Activated CD4-positive, alpha-beta T cell treated with anti-CD3 and anti-CD28 coated beads, Interleukin-2, amount 10 ng/mL, durations not matched to agents 7 days and 5 days (primary cell): ENCODE results near the gene FTO. TPM values are rescaled to one million over a fixed set of nuclear protein-coding genes. Genes with fewer than 3 reads are reported as not detected.

Experiments used
- CTCF ChIA-PET: fragments of 350-600 bp; sonication (Branson Sonifier 250); formaldehyde crosslinking; loops from one replicate; lab custom pipeline; 2021; ENCODE audit warnings: antibody characterized with exemption; lab: Charles Lee
- POLR2A ChIA-PET: fragments of 350-600 bp; sonication (Branson Sonifier 250); formaldehyde crosslinking; loops from one replicate; lab custom pipeline; 2021; ENCODE audit warnings: antibody characterized with exemption; lab: Charles Lee
- DNase-seq: peaks from one replicate; pipeline ENCODE4 v3.0.0-alpha.2; 2020
- H3K27ac Mint-ChIP-seq: one replicate; pipeline ENCODE4 v1.8.0; 2021; ENCODE audit warnings: mild to moderate bottlenecking, moderate library complexity, mixed read lengths
- H3K27me3 Mint-ChIP-seq: one replicate; pipeline ENCODE4 v1.8.0; 2021; ENCODE audit warnings: mixed read lengths
- H3K36me3 Mint-ChIP-seq: one replicate; pipeline ENCODE4 v1.8.0; 2021; ENCODE audit warnings: low read depth, mixed read lengths
- H3K4me1 Mint-ChIP-seq: one replicate; pipeline ENCODE4 v1.8.0; 2021; ENCODE audit warnings: mixed read lengths
- H3K4me3 Mint-ChIP-seq: one replicate; pipeline ENCODE4 v1.8.0; 2021; ENCODE audit warnings: mild to moderate bottlenecking, moderate library complexity, mixed read lengths
- H3K9me3 Mint-ChIP-seq: one replicate; pipeline ENCODE4 v1.8.0; 2021; ENCODE audit warnings: mixed read lengths
- total RNA-seq, 2 experiments: library from RNA; stranded (reverse); gene quantifications; one replicate each; pipeline ENCODE4 v1.2.3, GENCODE V29; 2021

Gene FTO
- total RNA-seq, 2 experiments from 2014 or later: 44.2 to 44.3 TPM

DNA sequence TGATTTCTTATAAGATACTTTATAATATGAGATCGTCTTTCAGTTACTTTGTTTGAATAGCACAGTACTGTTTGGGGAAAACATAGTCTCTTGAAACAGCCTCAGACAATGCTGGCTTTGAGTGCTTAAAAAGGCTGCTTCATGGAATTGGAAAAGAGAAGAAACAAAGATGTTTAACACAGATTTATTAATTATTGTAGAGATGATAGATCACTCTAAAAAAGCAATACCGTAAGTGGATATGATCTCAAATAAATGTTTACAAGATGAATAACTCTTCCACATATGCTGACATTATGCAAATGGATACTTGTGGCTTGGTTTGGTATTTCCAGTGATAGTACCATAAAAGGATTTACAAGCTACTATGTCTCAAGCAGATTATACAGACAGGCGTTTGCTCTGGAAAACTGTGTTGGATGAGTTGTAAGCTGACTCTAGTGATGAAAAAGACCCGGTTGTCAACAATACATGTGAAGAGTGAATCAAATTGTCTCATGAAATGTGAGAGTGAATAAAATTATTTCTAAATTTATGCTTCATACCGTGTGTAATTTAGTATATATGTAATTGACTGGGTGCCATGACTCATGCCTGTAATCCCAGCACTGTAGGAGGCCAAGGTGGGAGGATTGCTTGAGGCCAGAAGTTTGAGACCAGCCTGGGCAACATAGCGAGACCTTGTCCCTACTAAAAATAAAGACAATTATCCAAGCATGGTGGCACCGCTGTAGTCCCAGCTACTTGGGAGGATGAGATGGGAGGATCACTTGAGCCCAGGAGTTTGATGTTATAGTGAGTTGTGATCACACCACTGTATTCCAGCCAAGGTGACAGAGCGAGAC, 105.4 kb downstream of the FTO start:
- Mint-ChIP-seq H3K4me3 (no peak overlapping the region), H3K4me1 (no peaks in the 10 kb centered on the region)
- CTCF ChIA-PET: no interaction called here

DNA sequence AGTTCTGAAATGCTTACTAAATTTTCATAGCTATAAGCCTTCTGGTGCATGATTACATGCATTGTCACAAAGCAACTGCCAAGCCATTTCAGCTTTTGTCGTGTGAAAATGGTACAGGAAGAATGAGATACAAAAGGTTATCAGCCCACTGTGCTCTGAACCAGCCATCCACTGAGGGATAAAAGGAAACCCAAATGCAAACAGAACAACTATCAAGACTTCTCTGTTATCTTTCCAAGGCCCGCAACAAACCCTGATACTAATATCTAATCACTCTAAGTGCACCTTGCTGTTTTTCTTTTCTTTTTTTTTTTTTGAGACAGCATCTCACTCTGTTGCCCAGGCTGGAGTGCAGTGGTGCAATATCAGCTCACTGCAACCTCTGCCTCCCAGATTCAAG, 109.0 kb downstream of the FTO start:
- no peak for DNase-seq
- Mint-ChIP-seq H3K36me3 (peaks cover 15% of the 10 kb centered on the region), H3K4me1 (peaks cover 8% of the 10 kb centered on the region), H3K27me3 (no peaks in the 10 kb centered on the region), H3K4me3 (no peak overlapping the region), H3K9me3 (peaks cover 2% of the 10 kb centered on the region), H3K27ac (no peak overlapping the region)
- CTCF ChIA-PET: interaction anchor here (1.7 kb wide), 1 partner anchor 18 kb away, joined by 3 read pairs; no protein-coding TSS in a partner anchor
- POLR2A ChIA-PET: no interaction called here

More for the DNA sequence above, 105.4 kb downstream of the FTO start:
- Mint-ChIP-seq H3K36me3 (peaks cover 4% of the 10 kb centered on the region), H3K27ac (no peak overlapping the region), H3K9me3 (no peaks in the 10 kb centered on the region), H3K27me3 (no peaks in the 10 kb centered on the region)
- POLR2A ChIA-PET: no interaction called here
- no peak for DNase-seq

DNA sequence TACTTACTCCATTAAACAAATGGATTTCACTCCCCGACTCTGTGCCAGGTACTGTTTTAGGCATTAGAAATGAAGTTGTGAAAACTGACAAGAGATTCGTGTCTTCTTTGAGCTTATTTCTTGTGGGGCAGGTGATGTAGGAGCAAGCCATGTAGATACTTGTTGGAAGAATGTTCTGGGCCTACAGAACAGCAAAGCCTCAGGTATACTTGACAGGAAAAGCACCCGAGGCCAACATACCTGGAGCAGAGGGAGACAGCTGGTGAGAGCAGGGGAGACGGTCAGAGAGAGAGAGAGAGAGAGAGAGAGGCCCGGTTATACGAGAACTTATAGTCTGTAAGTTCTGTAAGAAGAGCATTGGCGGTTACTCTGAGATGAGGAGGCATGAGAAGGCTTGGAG, 110.8 kb downstream of the FTO start:
- Mint-ChIP-seq H3K36me3 (peaks cover 15% of the 10 kb centered on the region), H3K27me3 (no peaks in the 10 kb centered on the region), H3K27ac (no peak overlapping the region), H3K9me3 (peaks cover 2% of the 10 kb centered on the region), H3K4me3 (no peak overlapping the region), H3K4me1 (peaks cover 8% of the 10 kb centered on the region)
- ChIA-PET CTCF (interaction anchor here (0.8 kb wide), 1 partner anchor 12 kb away, joined by 3 read pairs; no protein-coding TSS in a partner anchor), POLR2A (no interaction called here)
- no peak for DNase-seq

DNA sequence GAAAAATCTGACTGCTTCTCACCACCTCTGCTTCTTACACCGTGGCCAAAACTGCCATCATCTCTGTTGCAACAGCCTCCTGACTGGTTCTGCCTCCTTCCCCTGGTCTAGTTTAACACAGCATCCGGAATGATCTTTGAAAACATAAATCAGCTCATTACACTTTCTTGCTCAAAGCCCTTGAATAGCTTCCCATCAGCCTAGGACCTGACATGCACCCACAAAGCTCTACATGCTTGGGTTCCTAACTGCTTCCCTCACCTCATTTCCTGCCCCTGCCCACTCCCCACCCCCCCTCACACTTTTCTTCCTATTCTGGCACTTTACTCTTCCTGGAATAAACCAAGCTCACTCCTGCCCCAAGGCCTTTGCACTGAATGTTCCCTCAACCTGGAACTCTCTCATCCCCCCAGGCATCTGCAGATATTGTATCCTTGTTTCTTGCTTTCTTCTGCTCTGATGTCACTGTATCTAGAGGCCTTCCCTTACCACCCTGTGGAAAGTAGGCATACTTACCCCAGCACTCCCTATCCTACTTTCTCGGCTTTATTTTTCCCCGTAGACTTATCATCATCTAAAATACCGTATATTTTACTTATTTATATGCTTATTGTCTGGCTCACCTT, 112.4 kb downstream of the FTO start:
- peaks cover 15% of the 10 kb centered on the region for H3K36me3 Mint-ChIP-seq
- peaks cover 8% of the 10 kb centered on the region for H3K4me1 Mint-ChIP-seq
- DNase-seq: no peak
- H3K9me3 Mint-ChIP-seq: peaks cover 2% of the 10 kb centered on the region
- POLR2A ChIA-PET: no interaction called here
- CTCF ChIA-PET: interaction anchor here (1.1 kb wide), 1 partner anchor 31 kb away, joined by 3 read pairs; no protein-coding TSS in a partner anchor
- H3K27ac Mint-ChIP-seq: no peak overlapping the region
- no peaks in the 10 kb centered on the region for H3K27me3 Mint-ChIP-seq
- no peak overlapping the region for H3K4me3 Mint-ChIP-seq

DNA sequence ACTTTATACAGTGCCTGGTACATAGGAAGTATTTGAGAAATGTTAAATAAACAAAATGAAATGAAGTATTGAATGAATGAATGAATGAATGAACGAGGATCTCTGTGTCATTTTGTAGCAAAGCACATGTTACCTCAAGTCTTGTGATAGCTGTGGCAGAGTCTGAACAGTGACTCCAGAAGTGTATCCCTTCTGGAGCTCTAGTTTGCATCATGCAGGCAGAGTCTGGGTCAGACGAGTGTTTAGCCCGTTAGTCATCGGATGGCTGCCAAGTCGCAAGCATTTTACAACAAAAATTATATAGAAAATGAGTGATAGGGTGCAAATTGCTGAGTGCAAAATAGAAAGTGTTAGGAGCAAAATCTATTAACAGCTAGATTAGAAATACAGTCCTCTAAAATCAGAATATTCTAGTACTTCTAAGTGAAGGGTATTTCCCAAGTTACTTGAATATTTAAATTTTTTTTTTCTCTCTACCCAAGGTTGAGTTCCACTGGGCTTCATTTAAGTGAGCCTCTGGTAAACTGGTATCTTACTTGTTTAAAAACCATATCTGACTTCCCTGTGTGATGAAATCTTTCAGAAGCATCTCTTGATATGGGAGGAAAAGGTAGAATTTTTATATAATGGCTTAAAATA, 113.3 kb downstream of the FTO start:
- Mint-ChIP-seq H3K9me3 (peaks cover 2% of the 10 kb centered on the region), H3K27ac (no peak overlapping the region), H3K4me1 (peaks cover 11% of the 10 kb centered on the region), H3K4me3 (no peak overlapping the region), H3K36me3 (peaks cover 15% of the 10 kb centered on the region), H3K27me3 (no peaks in the 10 kb centered on the region)
- ChIA-PET POLR2A (no interaction called here), CTCF (no interaction called here)
- DNase-seq: no peak

DNA sequence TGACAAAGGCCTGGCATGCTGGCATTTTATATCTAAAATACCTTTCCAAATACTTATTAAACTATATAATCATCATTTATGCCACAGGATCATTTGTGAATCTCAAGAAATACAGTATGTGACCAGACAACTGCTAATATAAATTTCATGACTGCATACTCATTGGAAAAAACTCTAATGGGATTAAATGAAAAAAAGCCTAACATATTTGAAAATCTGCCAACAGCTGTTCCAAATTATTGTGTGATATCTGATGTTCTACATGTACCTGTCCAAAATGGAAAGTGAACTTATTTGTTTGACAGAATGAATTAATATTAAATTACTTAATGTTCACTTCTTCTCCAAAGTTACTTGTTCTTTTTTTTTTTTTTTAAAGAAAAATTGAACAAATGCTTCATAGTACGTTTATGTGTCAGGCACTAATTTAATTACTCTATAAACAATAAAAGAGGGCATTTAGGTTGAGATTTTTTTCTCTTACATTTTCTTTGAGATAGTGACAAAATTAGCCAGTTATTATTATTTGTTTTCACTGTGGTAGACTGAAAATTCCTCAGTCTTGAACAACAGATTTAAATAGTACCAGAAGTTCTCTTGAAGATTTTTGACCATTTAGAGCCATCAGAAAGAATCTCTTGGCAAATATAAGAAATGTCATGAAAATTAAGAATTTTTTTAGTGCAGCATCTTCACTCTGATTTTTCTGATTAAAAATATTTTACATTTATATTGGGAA, 114.0 kb downstream of the FTO start:
- Mint-ChIP-seq H3K4me3 (no peak overlapping the region), H3K36me3 (peaks cover 13% of the 10 kb centered on the region), H3K27ac (no peak overlapping the region), H3K27me3 (no peaks in the 10 kb centered on the region), H3K9me3 (peaks cover 2% of the 10 kb centered on the region), H3K4me1 (peaks cover 11% of the 10 kb centered on the region)
- no peak for DNase-seq
- POLR2A ChIA-PET: no interaction called here
- CTCF ChIA-PET: no interaction called here

DNA sequence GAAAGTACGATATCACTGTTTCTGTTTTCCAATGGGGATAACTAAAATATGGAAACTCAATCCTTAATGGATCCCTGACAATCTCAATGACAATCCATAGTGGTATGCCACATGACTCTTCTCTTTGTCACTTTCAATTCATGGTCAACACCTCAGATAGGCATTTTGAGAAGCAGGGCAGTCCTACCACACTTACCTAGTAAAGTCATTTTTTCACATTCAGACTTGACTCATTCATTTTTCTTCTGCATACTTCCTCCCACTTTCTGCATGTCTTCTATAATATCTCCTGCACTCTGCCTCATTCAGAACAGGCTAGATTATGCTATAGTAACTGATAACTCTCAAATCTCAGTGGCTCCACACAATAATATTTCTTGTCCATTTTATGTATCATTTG, 117.5 kb downstream of the FTO start:
- CTCF ChIA-PET: interaction anchor here (1.7 kb wide), 1 partner anchor 78 kb away, joined by 3 read pairs; no protein-coding TSS in a partner anchor
- no peak for DNase-seq
- POLR2A ChIA-PET: no interaction called here
- H3K27ac Mint-ChIP-seq: no peak overlapping the region
- no peak overlapping the region for H3K4me3 Mint-ChIP-seq
- no peaks in the 10 kb centered on the region for H3K27me3 Mint-ChIP-seq
- H3K4me1 Mint-ChIP-seq: peaks cover 4% of the 10 kb centered on the region
- peaks cover 2% of the 10 kb centered on the region for H3K36me3 Mint-ChIP-seq
- no peaks in the 10 kb centered on the region for H3K9me3 Mint-ChIP-seq

DNA sequence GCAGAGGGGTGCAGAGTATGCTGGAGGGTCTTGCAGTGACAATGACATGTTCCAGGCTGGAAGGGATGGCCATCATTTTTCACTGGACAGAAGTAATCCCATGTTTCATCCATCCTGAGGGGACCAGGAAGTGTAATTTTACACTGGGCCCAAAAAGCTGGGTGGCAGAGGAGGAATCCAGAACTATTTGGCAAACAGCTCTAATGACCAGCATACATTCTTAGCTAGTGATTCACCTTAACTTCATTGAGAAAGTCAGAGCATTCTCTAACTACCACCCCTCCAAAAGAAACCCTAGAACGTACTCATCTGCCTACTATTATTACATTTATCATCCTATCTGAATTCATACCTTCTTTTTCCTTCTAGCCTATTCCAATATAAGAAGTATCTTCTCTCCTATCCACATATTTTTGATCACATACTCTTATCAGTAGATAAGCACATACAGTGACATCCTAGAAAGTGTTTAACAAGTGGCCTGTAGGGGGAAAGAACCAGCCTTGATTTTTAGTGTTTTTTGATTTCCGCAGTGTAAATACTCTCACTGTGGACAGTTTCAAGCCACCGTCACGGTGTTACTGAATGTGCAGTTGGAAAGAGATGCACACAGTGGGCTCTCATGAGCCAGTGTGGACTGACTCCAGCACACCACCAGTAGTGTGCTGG, 118.1 kb downstream of the FTO start:
- ChIA-PET CTCF (interaction anchor here (1.5 to 1.7 kb wide), 2 partner anchors 12 to 79 kb away, joined by 3 to 5 read pairs; no protein-coding TSS in a partner anchor), POLR2A (no interaction called here)
- H3K4me3 Mint-ChIP-seq: no peak overlapping the region
- no peak for DNase-seq
- H3K36me3 Mint-ChIP-seq: no peaks in the 10 kb centered on the region
- peaks cover 3% of the 10 kb centered on the region for H3K4me1 Mint-ChIP-seq
- no peaks in the 10 kb centered on the region for H3K27me3 Mint-ChIP-seq
- H3K9me3 Mint-ChIP-seq: no peaks in the 10 kb centered on the region
- H3K27ac Mint-ChIP-seq: no peak overlapping the region

DNA sequence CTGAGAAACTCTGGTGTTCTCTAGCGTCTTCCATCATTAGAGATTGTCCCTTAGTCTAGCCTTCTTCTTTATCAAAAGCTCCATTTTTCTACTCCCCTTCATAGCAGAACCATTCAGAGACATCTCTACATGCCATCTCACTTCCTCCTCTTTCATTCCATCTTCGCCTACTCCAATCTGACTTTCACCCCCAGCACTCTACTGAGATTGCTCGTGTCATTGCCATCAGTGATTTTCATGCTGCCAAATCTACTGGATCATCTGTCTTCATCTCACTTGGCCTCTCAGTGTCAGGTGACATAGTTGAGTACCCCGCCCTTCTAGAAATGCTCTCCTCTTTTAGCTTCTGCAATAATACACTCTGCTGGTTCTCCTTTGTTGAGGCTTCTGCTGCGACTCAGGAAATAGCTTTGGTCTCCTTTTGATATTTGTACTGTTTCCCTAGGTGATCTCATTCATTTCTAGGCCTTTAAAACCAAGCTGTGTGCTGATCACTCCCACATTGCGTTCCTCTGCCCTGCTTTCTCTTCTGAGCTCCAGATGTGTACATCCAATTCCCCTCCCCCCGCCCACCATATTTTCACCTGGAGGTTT, 119.1 kb downstream of the FTO start:
- CTCF ChIA-PET: interaction anchor here (0.6 to 1.7 kb wide), 4 partner anchors 12 to 80 kb away, joined by 3 to 5 read pairs (median 4); no protein-coding TSS in a partner anchor
- H3K9me3 Mint-ChIP-seq: no peaks in the 10 kb centered on the region
- POLR2A ChIA-PET: no interaction called here
- peaks cover 3% of the 10 kb centered on the region for H3K4me1 Mint-ChIP-seq
- no peaks in the 10 kb centered on the region for H3K27me3 Mint-ChIP-seq
- H3K27ac Mint-ChIP-seq: no peak overlapping the region
- H3K4me3 Mint-ChIP-seq: no peak overlapping the region
- H3K36me3 Mint-ChIP-seq: no peaks in the 10 kb centered on the region
- peak; percentile 24 for DNase-seq

DNA sequence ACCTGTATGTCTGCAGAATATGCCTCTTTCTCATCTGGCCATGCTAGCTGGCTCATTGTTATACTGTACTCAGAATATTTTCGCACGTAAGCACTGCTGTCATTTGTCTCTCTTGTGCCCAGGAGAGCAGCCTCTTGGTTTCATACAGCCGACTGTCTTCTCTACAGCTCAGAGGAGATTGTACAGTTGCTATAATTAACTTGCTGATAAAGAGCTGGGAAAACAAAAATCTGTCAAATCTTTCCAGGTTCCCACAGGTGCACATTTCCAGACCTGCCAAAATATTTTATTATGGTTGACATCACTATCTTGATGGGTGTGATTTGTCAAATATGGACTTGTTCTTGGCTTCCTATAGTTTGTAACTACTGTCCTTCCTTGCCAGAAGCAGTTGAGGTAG, 122.7 kb downstream of the FTO start:
- POLR2A ChIA-PET: no interaction called here
- CTCF ChIA-PET: interaction anchor here (1.0 to 2.1 kb wide), 3 partner anchors 9 to 12 kb away, joined by 3 to 12 read pairs (median 3); no protein-coding TSS in a partner anchor
- H3K9me3 Mint-ChIP-seq: no peaks in the 10 kb centered on the region

DNA sequence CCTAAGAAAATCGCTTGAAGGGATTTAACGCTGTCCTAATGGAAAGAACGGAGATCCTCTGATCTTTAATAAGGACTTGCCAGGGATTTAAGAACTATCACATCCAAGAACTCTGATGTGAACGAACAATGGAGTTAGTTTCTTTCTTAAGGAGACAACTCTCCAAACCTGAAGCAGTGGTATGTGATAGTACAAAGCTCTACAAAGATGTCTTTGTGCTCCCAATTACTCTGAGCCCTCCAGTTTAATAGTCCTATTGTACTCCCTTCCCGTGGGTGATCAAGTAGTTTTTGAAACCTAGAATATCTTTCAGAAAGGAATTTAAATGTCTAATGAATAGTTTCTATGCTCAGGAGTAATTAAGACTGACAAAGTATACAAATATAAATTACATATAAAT, 123.8 kb downstream of the FTO start:
- ChIA-PET POLR2A (no interaction called here), CTCF (interaction anchor here (1.0 kb wide), 1 partner anchor 13 kb away, joined by 3 read pairs; no protein-coding TSS in a partner anchor)
- no peak for DNase-seq
- Mint-ChIP-seq H3K27me3 (no peaks in the 10 kb centered on the region), H3K9me3 (no peaks in the 10 kb centered on the region), H3K4me1 (no peaks in the 10 kb centered on the region), H3K36me3 (no peaks in the 10 kb centered on the region), H3K27ac (no peak overlapping the region), H3K4me3 (no peak overlapping the region)

More for the DNA sequence above, 122.7 kb downstream of the FTO start:
- H3K27me3 Mint-ChIP-seq: no peaks in the 10 kb centered on the region
- no peak overlapping the region for H3K4me3 Mint-ChIP-seq
- H3K4me1 Mint-ChIP-seq: peaks cover under 1% of the 10 kb centered on the region
- no peak overlapping the region for H3K27ac Mint-ChIP-seq
- H3K36me3 Mint-ChIP-seq: no peaks in the 10 kb centered on the region
- no peak for DNase-seq
